H7 (cell line): ENCODE results near the gene FAM118A. TPM values are rescaled to one million over a fixed set of nuclear protein-coding genes. Genes with fewer than 3 reads are reported as not detected.

Experiments
- DNase-seq: peaks from one replicate; pipeline ENCODE4 v3.0.0; 2012
- H3K27me3 ChIP-seq: 2 replicates; pipeline ENCODE4 v1.6.0; 2011; ENCODE audit warnings: mild to moderate bottlenecking, low read length; ENCODE audit not compliant: control insufficient read depth, insufficient read depth
- H3K36me3 ChIP-seq: replicated peaks from 2 replicates; pipeline ENCODE4 v1.5.1; 2011; ENCODE audit warnings: low read length; ENCODE audit not compliant: control insufficient read depth, insufficient read depth
- H3K4me3 ChIP-seq: 2 replicates; pipeline ENCODE4 v1.5.1; 2011; ENCODE audit warnings: low read depth, mild to moderate bottlenecking, control low read depth, low read length, moderate library complexity; ENCODE audit not compliant: insufficient read depth
- total RNA-seq: library from RNA; depleted of rRNA; stranded (reverse); fragments of >200 nt; shearing (Covaris generic); gene quantifications from 2 replicates; pipeline ENCODE4 v1.2.3, GENCODE V29; 2014

Gene FAM118A
- total RNA-seq, 1 experiment from 2014 or later, result 15.7 TPM

DNA sequence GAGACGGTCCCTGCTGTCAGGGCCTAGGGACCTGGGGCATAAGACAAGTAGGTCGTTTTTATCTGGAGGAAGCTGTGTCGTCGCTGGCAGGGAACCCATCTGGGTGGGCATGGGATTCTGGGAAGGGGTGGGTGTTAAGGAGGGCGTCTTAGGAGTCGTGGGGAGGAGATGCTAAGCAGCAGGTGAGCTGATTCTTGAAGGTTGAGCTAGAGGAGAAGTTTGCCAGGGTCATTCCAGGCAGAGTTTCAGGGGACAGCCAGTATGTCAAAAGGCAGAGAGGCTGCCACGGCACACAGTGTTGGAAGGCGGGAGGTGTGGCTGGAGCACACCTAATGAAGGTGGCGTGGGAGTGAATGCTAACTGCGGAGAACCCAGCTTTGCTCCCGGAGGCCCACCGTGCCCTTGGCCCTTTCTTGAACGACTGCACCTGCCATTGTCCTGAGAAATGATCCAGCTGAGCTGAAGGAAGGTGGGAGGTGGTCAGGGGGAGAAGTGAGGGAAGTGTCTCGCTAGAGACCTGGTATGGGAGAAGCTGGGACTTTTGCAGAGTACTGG, 1.3 kb downstream of the FAM118A start:
- no peak for DNase-seq
- H3K27me3 ChIP-seq, result no peaks in the 10 kb centered on the region; the same call in 1 of the 2 replicates
- H3K4me3 ChIP-seq, result peak overlapping the region; percentile 78
- no peaks in the 10 kb centered on the region for H3K36me3 ChIP-seq

DNA sequence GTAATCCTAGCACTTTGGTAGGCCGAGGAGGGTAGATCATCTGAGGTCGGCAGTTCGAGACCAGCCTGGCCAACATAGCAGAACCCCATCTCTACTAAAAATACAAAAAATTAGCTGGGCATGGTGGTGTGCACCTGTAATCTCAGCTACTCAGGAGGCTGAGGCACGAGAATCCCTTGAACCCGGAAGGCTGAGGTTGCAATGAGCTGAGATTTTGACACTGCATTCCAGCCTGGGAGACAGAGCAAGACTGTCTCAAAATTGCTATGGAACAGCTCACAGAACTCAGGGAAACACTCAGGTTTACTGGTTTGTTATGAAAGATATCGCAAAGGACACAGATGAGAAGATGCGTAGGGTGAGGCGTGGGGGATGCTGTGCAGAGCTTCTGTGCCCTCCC, 2.7 kb downstream of the FAM118A start:
- H3K27me3 ChIP-seq, result no peaks in the 10 kb centered on the region; the same call in 1 of the 2 replicates
- no peaks in the 10 kb centered on the region for H3K36me3 ChIP-seq
- no peak overlapping the region for H3K4me3 ChIP-seq
- no peak for DNase-seq

DNA sequence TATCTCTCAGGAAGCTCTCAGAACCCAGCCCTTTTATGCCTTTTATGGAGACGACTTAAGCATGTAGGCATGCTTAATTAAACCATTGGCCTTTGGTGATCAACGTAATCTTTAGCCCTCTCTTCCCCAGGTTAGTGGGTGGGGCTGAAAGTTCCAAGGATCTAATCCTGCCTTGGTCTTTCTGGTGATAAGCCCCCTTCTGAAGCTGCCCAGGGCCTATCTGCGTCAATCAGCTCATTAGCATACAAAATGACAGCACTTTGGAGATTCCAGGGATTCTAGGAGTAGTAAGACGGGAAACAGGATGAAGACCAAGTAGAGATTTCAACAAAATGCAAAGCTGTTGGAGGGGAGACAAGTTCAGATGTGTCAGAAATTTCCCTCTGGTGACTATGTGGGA, 3.1 kb downstream of the FAM118A start:
- Histone ChIP-seq H3K36me3 (no peaks in the 10 kb centered on the region), H3K4me3 (no peak overlapping the region), H3K27me3 (no peaks in the 10 kb centered on the region; the same call in 1 of the 2 replicates)
- no peak for DNase-seq

- Histone ChIP-seq H3K27me3 (no peaks in the 10 kb centered on the region), H3K4me3 (no peak overlapping the region), H3K36me3 (no peaks in the 10 kb centered on the region)
- DNase-seq, result no peak
Observed at GRCh38 chr22:45314054-45314721, 4.5 kb downstream of the FAM118A start.

GRCh38 chr22:45314786-45315185, 5.1 kb downstream of the FAM118A start:
- H3K36me3 ChIP-seq, result no peaks in the 10 kb centered on the region
- H3K27me3 ChIP-seq, result no peaks in the 10 kb centered on the region
- no peak overlapping the region for H3K4me3 ChIP-seq
- no peak for DNase-seq

- no peak for DNase-seq
- no peaks in the 10 kb centered on the region; the same call in 1 of the 2 replicates for H3K36me3 ChIP-seq
- no peaks in the 10 kb centered on the region for H3K27me3 ChIP-seq
- no peak overlapping the region for H3K4me3 ChIP-seq
Observed at GRCh38 chr22:45316796-45317526, 7.2 kb downstream of the FAM118A start.

- H3K27me3 ChIP-seq, result no peaks in the 10 kb centered on the region
- H3K36me3 ChIP-seq, result peaks cover 4% of the 10 kb centered on the region
- DNase-seq, result peak; percentile 75
- no peak overlapping the region for H3K4me3 ChIP-seq
Observed at GRCh38 chr22:45317551-45318167, 7.9 kb downstream of the FAM118A start.

DNA sequence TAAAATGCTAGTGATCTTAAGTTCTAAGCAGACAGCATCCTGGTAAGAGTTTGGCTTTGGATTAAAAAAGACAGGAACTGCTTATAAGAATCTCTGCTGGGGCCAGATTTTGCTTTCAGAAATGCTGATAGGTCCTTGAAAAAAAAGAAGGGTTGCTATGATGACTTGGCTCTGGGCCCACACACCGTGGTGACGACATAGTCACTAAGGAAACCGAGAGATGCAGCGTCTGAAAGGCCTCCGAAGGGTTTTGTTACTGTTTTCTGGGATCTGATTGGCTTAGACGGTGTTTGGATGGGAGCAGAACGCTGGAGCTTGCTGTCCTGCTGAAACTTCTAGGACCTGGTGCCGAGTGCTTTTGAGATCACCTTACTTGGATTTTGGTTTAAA, 8.4 kb downstream of the FAM118A start:
- Histone ChIP-seq H3K4me3 (no peak overlapping the region), H3K27me3 (no peaks in the 10 kb centered on the region), H3K36me3 (peaks cover 4% of the 10 kb centered on the region)
- peak; percentile 74 for DNase-seq

DNA sequence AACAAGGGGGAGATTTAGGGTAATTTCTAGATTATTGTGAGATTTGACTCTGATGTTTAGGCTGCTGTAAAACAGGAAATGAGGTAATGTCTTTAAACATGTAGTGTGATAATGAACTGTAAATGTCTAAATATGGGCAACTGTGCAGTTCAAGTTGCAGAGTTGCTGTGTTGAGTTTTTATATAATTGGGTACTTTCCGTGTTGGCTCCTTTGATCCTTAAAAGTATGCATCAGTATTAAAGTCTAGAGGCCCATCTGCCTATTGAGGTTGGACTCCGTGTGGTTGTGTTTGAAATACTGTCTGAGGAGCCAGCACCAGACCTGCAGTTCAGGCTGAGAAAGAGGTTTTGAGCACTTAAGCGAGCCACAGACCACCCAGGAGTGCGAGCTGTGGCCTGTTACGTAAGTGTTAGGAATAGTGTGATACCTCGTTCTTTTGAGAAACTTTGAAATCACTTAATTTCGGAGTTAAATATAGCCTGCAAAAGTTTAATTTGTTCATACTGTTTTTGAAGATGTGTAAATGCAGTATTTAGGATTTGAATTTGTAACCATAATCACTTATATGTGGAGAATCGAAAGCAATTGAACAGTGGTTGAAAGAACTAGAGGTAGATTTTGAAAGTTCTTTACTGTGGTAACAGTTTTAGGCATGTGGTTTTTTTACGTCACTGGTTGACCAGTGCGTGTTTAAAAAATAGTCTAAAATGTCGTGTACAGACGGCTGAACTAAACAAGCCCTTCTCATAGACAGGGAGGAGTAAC, 9.0 kb downstream of the FAM118A start:
- no peak for DNase-seq

GRCh38 chr22:45319324-45319685, 9.6 kb downstream of the FAM118A start:
- Histone ChIP-seq H3K4me3 (no peak overlapping the region), H3K36me3 (peaks cover 10% of the 10 kb centered on the region), H3K27me3 (no peaks in the 10 kb centered on the region)
- DNase-seq, result no peak

More for the DNA sequence above, 9.0 kb downstream of the FAM118A start:
- Histone ChIP-seq H3K27me3 (no peaks in the 10 kb centered on the region), H3K4me3 (no peak overlapping the region), H3K36me3 (peaks cover 8% of the 10 kb centered on the region)

DNA sequence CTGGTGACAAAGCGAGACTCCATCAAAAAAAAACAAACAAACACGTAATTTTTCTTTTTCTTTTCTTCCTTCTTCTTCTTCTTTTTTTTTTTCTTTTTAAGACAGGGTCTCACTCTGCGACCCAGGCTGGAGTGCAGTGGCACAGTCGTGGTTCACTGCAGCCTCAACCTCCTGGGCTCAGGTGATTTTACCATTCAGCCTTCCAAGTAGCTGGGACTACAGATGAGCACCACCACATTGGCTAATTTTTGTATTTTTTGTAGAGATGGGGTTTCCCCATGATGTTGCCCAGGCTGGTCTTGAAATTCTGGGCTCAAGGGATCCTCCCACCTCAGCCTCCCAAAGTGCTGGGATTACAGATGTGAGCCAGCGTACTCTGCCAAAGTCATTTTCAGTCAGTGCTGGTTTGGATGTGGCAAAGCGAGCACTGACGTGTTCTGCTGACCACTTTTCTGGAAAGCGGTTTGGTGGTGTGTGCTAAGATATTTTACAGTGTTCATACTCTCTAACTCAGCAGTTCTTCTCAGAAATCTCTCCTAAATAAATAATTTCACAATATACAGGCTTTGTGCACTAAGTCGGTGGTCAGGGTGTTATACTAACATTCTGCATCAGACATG, 10.7 kb downstream of the FAM118A start:
- DNase-seq, result no peak
- Histone ChIP-seq H3K27me3 (no peaks in the 10 kb centered on the region), H3K4me3 (no peak overlapping the region), H3K36me3 (peaks cover 10% of the 10 kb centered on the region)

- Histone ChIP-seq H3K4me3 (no peak overlapping the region), H3K36me3 (peaks cover 10% of the 10 kb centered on the region), H3K27me3 (no peaks in the 10 kb centered on the region)
- no peak for DNase-seq
Observed at GRCh38 chr22:45321827-45322226, 12.1 kb downstream of the FAM118A start.

DNA sequence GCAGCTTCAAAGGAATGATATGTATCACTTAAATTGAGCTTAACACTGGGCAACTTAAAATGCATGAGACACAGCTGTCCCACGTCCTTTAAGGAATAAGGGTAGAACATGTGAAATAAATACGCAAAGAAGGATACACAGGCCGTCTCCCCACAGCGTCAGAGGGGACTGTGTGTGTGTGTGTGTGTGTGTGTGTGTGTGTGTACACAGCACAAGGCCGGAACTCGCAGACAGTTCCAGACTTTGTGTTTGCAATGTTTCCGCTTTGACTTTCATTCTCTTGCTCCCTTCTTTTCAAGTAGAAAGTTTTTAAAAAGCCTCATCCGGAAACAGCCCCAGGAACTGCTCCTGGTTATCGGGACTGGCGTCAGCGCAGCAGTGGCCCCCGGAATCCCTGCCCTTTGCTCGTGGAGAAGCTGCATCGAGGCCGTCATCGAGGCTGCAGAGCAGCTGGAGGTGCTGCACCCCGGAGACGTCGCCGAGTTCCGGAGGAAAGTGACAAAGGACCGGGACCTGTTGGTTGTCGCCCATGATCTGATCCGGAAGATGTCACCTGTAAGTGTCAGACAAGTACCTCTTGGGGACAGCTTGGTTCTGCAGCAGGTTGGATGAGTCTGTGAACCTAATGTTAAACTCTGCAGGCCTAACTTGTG, 13.3 kb downstream of the FAM118A start:
- H3K4me3 ChIP-seq, result no peak overlapping the region
- DNase-seq, result no peak
- H3K36me3 ChIP-seq, result peaks cover 14% of the 10 kb centered on the region
- no peaks in the 10 kb centered on the region for H3K27me3 ChIP-seq
